ENCODE data around the gene CDK5R2.

- TF ChIP-seq CTCF (IDR thresholded peaks at IDR 0.05) (no peak), REST (IDR thresholded peaks at IDR 0.05; ENCODE audit: insufficient read depth in 1 of 2, low read depth in 2 of 2, low read length in 1 of 2) (no peak), POLR2AphosphoS5 (IDR thresholded peaks at IDR 0.05; ENCODE audit: low read depth, low read length) (no peak), SIN3A (IDR thresholded peaks at IDR 0.05; ENCODE audit: borderline replicate concordance, insufficient read depth, low read depth, low read length) (no peak)
These were observed 21.4 kb downstream of the CDK5R2 start for GRCh38 chr2:218980735-218981389.

Measured in Panc1 (cell line).